B cell (primary cell): Measurements from ENCODE around the gene RPIA. TPM values are rescaled to one million over a fixed set of nuclear protein-coding genes. Genes with fewer than 3 reads are reported as not detected.

ENCODE experiments used
- ATAC-seq: fragments of 200-7000 bp; cut with Tn5 transposase; one replicate; pipeline ENCODE4 v1.10.0; 2021; ENCODE audit warnings: low read depth, mild to moderate bottlenecking, moderate number of reproducible peaks, moderate library complexity
- CTCF ChIA-PET: fragments of 350-600 bp; sonication (Branson Sonifier 250); formaldehyde crosslinking; loops from one replicate; lab custom pipeline; 2021; ENCODE audit warnings: antibody characterized with exemption, inconsistent platforms; lab: Charles Lee
- POLR2A ChIA-PET: fragments of 350-600 bp; sonication (Branson Sonifier 250); formaldehyde crosslinking; loops from one replicate; lab custom pipeline; 2021; ENCODE audit warnings: antibody characterized with exemption; lab: Charles Lee
- DNase-seq: peaks from one replicate; pipeline ENCODE4 v3.0.0; 2013
- H2AFZ ChIP-seq: 2 replicates; pipeline ENCODE4 v1.6.1; 2012; ENCODE audit warnings: mild to moderate bottlenecking, low read depth, low read length; ENCODE audit not compliant: insufficient read depth, poor library complexity, severe bottlenecking
- H3K27ac ChIP-seq, 2 donors: 1 replicate in 1 of 2; 2 replicates in 1 of 2; pipeline ENCODE4 v1.5.1; 2012 to 2013; ENCODE audit warnings: low read length in 2 of 2, mild to moderate bottlenecking in 2 of 2, moderate library complexity in 1 of 2
- H3K27me3 ChIP-seq, 4 experiments: fragments of 200-600 bp in 1 of 4; sonication (generic) in 1 of 4; replicated peaks in 1 of 4; 1 replicate in 2 of 4; 2 replicates in 2 of 4; pipeline versions ENCODE4 v1.6.1 to v1.7.0; 2013 to 2016; ENCODE audit warnings: low read length in 3 of 4, mild to moderate bottlenecking in 2 of 4, mixed read lengths in 1 of 4, moderate library complexity in 1 of 4; ENCODE audit not compliant: insufficient read depth in 4 of 4, control insufficient read depth in 3 of 4; ENCODE audit errors: control extremely low read depth in 1 of 4
- H3K36me3 ChIP-seq, 2 experiments: replicated peaks in 1 of 2; 1 replicate in 1 of 2; 2 replicates in 1 of 2; pipeline versions ENCODE4 v1.6.1 to v1.7.1; 2013; ENCODE audit warnings: low read length in 1 of 2; ENCODE audit not compliant: insufficient read depth in 2 of 2, control insufficient read depth in 1 of 2; ENCODE audit errors: control extremely low read depth in 1 of 2, extremely low read depth in 1 of 2
- H3K4me1 ChIP-seq, 2 donors: fragments of 200-600 bp in 1 of 2; sonication (generic) in 1 of 2; 1 replicate in 1 of 2; 2 replicates in 1 of 2; pipeline versions ENCODE4 v1.5.1 to v1.6.1; 2013 to 2017; ENCODE audit warnings: low read length in 2 of 2; ENCODE audit not compliant: control insufficient read depth in 2 of 2, insufficient read depth in 2 of 2
- H3K4me2 ChIP-seq: replicated peaks from 2 replicates; pipeline ENCODE3; 2012; ENCODE audit warnings: mild to moderate bottlenecking, low read depth, low read length; ENCODE audit not compliant: poor library complexity, severe bottlenecking
- H3K4me3 ChIP-seq, 5 experiments: fragments of 200-600 bp in 1 of 5; sonication (generic) in 1 of 5; 1 replicate in 3 of 5; 2 replicates in 2 of 5; pipeline versions ENCODE4 v1.5.1 to v1.7.0; 2011 to 2016; ENCODE audit warnings: low read length in 4 of 5, mild to moderate bottlenecking in 4 of 5, low read depth in 2 of 5, control low read depth in 1 of 5, moderate library complexity in 1 of 5; ENCODE audit not compliant: insufficient read depth in 1 of 5; ENCODE audit errors: control extremely low read depth in 1 of 5, extremely low read depth in 1 of 5
- H3K79me2 ChIP-seq: fragments of 200-600 bp; sonication (generic); one replicate; pipeline ENCODE4 v1.6.0; 2016; ENCODE audit warnings: low read length; ENCODE audit not compliant: control insufficient read depth, insufficient read depth
- H3K9ac ChIP-seq: fragments of 200-600 bp; sonication (generic); 2 replicates; pipeline ENCODE4 v1.6.1; 2017; ENCODE audit warnings: mild to moderate bottlenecking, low read length, moderate library complexity
- H3K9me3 ChIP-seq, 3 donors: one replicate each; pipeline versions ENCODE4 v1.6.1 to v1.7.1; 2013; ENCODE audit warnings: low read length in 2 of 3; ENCODE audit not compliant: control insufficient read depth in 2 of 3, insufficient read depth in 1 of 3; ENCODE audit errors: control extremely low read depth in 1 of 3
- H4K20me1 ChIP-seq: 2 replicates; pipeline ENCODE4 v1.6.0; 2012; ENCODE audit warnings: mild to moderate bottlenecking, low read length; ENCODE audit not compliant: insufficient read depth, control insufficient read depth, poor library complexity, severe bottlenecking
- H3K27ac Mint-ChIP-seq: one replicate; pipeline ENCODE4 v1.8.0; 2021; ENCODE audit warnings: mixed read lengths
- H3K27me3 Mint-ChIP-seq: one replicate; pipeline ENCODE4 v1.8.0; 2021; ENCODE audit warnings: mixed read lengths
- H3K4me1 Mint-ChIP-seq: one replicate; pipeline ENCODE4 v1.8.0; 2021; ENCODE audit warnings: mixed read lengths
- H3K4me3 Mint-ChIP-seq: one replicate; pipeline ENCODE4 v1.8.0; 2021; ENCODE audit warnings: mixed read lengths
- H3K9me3 Mint-ChIP-seq: one replicate; pipeline ENCODE4 v1.8.0; 2022; ENCODE audit warnings: mixed read lengths; ENCODE audit not compliant: insufficient read depth
- EZH2 ChIP-seq: IDR thresholded peaks from 2 replicates; pipeline ENCODE4 v1.6.1; 2012; ENCODE audit warnings: borderline replicate concordance, low read depth, mild to moderate bottlenecking, moderate library complexity, low read length; ENCODE audit not compliant: insufficient read depth, poor library complexity, severe bottlenecking
- WGBS: methylation state at CpG from one replicate; pipeline ENCODE4 v1.1.5; 2013; ENCODE audit warnings: missing lambda C conversion rate; ENCODE audit not compliant: insufficient coverage; 5-methylcytosine and 5-hydroxymethylcytosine counted together
- intact Hi-C: fragments of 100-400 bp; cut with micrococcal nuclease; formaldehyde crosslinking; loops from one replicate; pipeline ENCODE4 v1.10.0; 2022
- polyA plus RNA-seq: library from polyadenylated mRNA; depleted of rRNA; stranded (reverse); fragments of >200 nt; gene quantifications from 2 replicates; pipeline ENCODE4 v1.2.3, GENCODE V29; 2012
- total RNA-seq, 2 donors: library from RNA; stranded (reverse); fragments of 120-200 nt in 1 of 2; gene quantifications; 1 replicate in 1 of 2; 2 replicates in 1 of 2; pipeline versions ENCODE4 v1.2.3 to v1.2.4, GENCODE V29; 2013 to 2022
- TF ChIP-seq, protein P1 (sequence below): fragments of 200-600 bp; IDR thresholded peaks from one replicate; pipeline ENCODE4 v1.8.0; 2022; ENCODE audit warnings: antibody characterized with exemption, mild to moderate bottlenecking

RPIA gene
- total and polyA plus RNA-seq, 2 donors (not counting 1 experiment from before 2014, with no cell fraction given): 9.4 to 19.7 TPM

DNA sequence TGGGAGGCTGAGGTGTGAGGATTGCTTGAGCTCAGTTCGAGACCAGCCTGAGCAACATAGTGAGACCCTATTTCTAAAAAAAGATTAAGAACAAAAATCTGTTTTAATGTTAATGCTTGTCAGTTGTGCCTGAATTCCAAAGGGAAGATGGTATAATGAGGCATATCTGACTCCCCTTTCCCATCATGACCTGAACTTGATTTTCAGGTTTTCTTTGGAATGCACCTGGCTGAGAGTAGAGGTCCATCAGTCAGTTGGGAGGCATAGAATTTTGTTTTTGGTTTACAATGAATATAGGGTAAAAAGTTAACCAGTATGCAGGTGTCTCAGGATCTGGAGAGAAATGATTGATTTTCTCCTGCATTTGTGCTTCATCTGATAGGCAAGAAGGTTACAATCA is 20.4 kb downstream of the RPIA start:
- Histone ChIP-seq H3K9ac (no peak overlapping the region), H3K4me2 (no peak overlapping the region), H3K27ac (no peak overlapping the region), H2AFZ (no peak overlapping the region), H3K9me3 (peaks cover 0 to 1% (median 0%) of the 10 kb centered on the region in 3 donors), H3K36me3 (no peaks in the 10 kb centered on the region), H3K79me2 (peaks cover 37% of the 10 kb centered on the region), H3K4me1 (no peaks in the 10 kb centered on the region), H4K20me1 (peaks cover 5% of the 10 kb centered on the region), H3K27me3 (no peaks in the 10 kb centered on the region), H3K4me3 (no peak overlapping the region)
- intact Hi-C loops: no loop called here
- DNase-seq: no peak
- no CpG with 5 or more reads among the region's 1 CpG for WGBS
- ChIA-PET CTCF (interaction anchor here (1.4 kb wide), 1 partner anchor 27 kb away, joined by 5 read pairs; no protein-coding TSS in a partner anchor), POLR2A (no interaction called here)
- Mint-ChIP-seq H3K4me1 (no peaks in the 10 kb centered on the region), H3K27me3 (no peaks in the 10 kb centered on the region), H3K27ac (no peak overlapping the region), H3K4me3 (no peak overlapping the region), H3K9me3 (no peaks in the 10 kb centered on the region)
- no peak for ATAC-seq
- TF ChIP-seq EZH2: no peak
- TF ChIP-seq, protein P1, sequence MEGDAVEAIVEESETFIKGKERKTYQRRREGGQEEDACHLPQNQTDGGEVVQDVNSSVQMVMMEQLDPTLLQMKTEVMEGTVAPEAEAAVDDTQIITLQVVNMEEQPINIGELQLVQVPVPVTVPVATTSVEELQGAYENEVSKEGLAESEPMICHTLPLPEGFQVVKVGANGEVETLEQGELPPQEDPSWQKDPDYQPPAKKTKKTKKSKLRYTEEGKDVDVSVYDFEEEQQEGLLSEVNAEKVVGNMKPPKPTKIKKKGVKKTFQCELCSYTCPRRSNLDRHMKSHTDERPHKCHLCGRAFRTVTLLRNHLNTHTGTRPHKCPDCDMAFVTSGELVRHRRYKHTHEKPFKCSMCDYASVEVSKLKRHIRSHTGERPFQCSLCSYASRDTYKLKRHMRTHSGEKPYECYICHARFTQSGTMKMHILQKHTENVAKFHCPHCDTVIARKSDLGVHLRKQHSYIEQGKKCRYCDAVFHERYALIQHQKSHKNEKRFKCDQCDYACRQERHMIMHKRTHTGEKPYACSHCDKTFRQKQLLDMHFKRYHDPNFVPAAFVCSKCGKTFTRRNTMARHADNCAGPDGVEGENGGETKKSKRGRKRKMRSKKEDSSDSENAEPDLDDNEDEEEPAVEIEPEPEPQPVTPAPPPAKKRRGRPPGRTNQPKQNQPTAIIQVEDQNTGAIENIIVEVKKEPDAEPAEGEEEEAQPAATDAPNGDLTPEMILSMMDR: no peak

DNA sequence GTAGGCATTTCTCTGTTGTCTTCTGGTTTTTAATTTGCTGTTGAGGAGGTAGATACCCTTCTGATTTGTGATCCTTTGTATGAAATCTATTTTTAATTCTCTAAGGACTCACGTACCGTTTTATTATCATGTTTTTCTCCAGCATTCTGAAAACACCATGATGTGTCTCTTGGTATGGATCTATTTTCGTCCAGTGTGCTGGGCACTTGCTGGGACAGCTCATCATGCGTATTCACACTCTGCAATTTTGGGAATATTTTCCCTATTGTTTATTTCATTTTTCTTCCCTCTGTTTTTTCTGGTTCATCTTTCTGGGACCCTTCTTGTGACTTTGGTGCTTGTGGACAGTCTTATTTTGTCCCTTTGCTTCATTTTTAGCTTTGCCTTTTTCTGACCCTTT is 21.9 kb downstream of the RPIA start:
- Histone ChIP-seq H3K9ac (no peak overlapping the region), H4K20me1 (no peaks in the 10 kb centered on the region), H3K4me2 (no peak overlapping the region), H2AFZ (no peak overlapping the region), H3K4me3 (no peak overlapping the region), H3K36me3 (no peaks in the 10 kb centered on the region), H3K4me1 (no peaks in the 10 kb centered on the region), H3K27ac (no peak overlapping the region), H3K79me2 (peaks cover 37% of the 10 kb centered on the region), H3K9me3 (peaks cover 0 to 3% (median 3%) of the 10 kb centered on the region in 3 donors), H3K27me3 (no peaks in the 10 kb centered on the region)
- POLR2A ChIA-PET: no interaction called here
- Mint-ChIP-seq H3K9me3 (peaks cover 3% of the 10 kb centered on the region), H3K4me1 (no peaks in the 10 kb centered on the region), H3K4me3 (no peak overlapping the region), H3K27ac (no peak overlapping the region), H3K27me3 (no peaks in the 10 kb centered on the region)
- TF ChIP-seq, protein P1: no peak
- TF ChIP-seq EZH2: no peak
- DNase-seq (no peak), ATAC-seq (no peak)
- intact Hi-C loops: no loop called here
- CTCF ChIA-PET: interaction anchor here (0.6 kb wide), 1 partner anchor 143 kb away, joined by 3 read pairs; no protein-coding TSS in a partner anchor
- no CpG with 5 or more reads among the region's 4 CpGs for WGBS
